H1 (cell line): ENCODE data around the gene SLC35E3. TPM values are rescaled to one million over a fixed set of nuclear protein-coding genes. Genes with fewer than 3 reads are reported as not detected.
"Not testable (repeated sequence)": the region's sequence is repeated elsewhere in the genome, so short reads cannot be mapped to it uniquely, and the experiment has no call there.

Source experiments
- CTCF ChIA-PET: fragments of 300-600 bp; sonication (Branson Sonifier 250); formaldehyde crosslinking; loops from one replicate; lab custom pipeline; 2021; ENCODE audit not compliant: partially characterized antibody; lab: Charles Lee
- POLR2A ChIA-PET: fragments of 300-600 bp; sonication (Branson Sonifier 250); formaldehyde crosslinking; loops from one replicate; lab custom pipeline; 2021; ENCODE audit warnings: inconsistent platforms; ENCODE audit not compliant: partially characterized antibody; lab: Charles Lee
- DNase-seq, 2 experiments: peaks; one replicate each; pipeline versions ENCODE4 v3.0.0 to v3.0.0-alpha.2; 2010 to 2022; ENCODE audit warnings: low spot score in 2 of 2, low read depth in 1 of 2, mixed read lengths in 1 of 2
- FAIRE-seq: peaks from 2 replicates; lab custom pipeline; 2011; peaks lifted over from hg19 to GRCh38; lab: Jason Lieb, UNC
- H2AFZ ChIP-seq: 2 replicates; pipeline ENCODE4 v1.8.1; 2012; ENCODE audit warnings: low read length, inconsistent platforms
- H2AK5ac ChIP-seq: 2 replicates; pipeline ENCODE4 v1.6.1; 2013; ENCODE audit warnings: low read depth, low read length
- H2BK120ac ChIP-seq: replicated peaks from 2 replicates; pipeline ENCODE3; 2013; ENCODE audit warnings: low read depth, low read length, inconsistent platforms
- H2BK12ac ChIP-seq: 2 replicates; pipeline ENCODE4 v1.6.1; 2013; ENCODE audit warnings: low read depth, low read length
- H2BK15ac ChIP-seq: 2 replicates; pipeline ENCODE4 v1.6.1; 2013; ENCODE audit warnings: low read length
- H2BK20ac ChIP-seq: 2 replicates; pipeline ENCODE4 v1.6.1; 2013; ENCODE audit warnings: low read length
- H2BK5ac ChIP-seq: 2 replicates; pipeline ENCODE4 v1.6.1; 2013; ENCODE audit warnings: low read depth, low read length
- H3K14ac ChIP-seq: 2 replicates; pipeline ENCODE4 v1.6.1; 2013; ENCODE audit warnings: inconsistent platforms; ENCODE audit not compliant: insufficient read length
- H3K18ac ChIP-seq: 2 replicates; pipeline ENCODE4 v1.6.1; 2013; ENCODE audit warnings: low read length; ENCODE audit errors: extremely low read depth
- H3K23ac ChIP-seq: 2 replicates; pipeline ENCODE4 v1.6.1; 2013; ENCODE audit warnings: inconsistent platforms; ENCODE audit not compliant: insufficient read length
- H3K23me2 ChIP-seq: 2 replicates; pipeline ENCODE4 v1.6.1; 2013; ENCODE audit warnings: low read depth, low read length
- H3K27ac ChIP-seq: 2 replicates; pipeline ENCODE4 v1.6.1; 2011; ENCODE audit warnings: low read depth, low read length, inconsistent platforms
- H3K27me3 ChIP-seq, 4 experiments: replicated peaks in 1 of 4; 1 replicate in 1 of 4; 2 replicates in 3 of 4; pipeline versions ENCODE4 v1.6.1 to v1.8.1; 2011 to 2013; ENCODE audit warnings: low read length in 3 of 4, mild to moderate bottlenecking in 3 of 4, inconsistent platforms in 2 of 4, mixed read lengths in 2 of 4, moderate library complexity in 1 of 4; ENCODE audit not compliant: control insufficient read depth in 3 of 4, insufficient read depth in 3 of 4; ENCODE audit errors: extremely low read depth in 1 of 4
- H3K36me3 ChIP-seq, 4 experiments: 2 replicates each; pipeline versions ENCODE4 v1.6.1 to v1.8.1; 2011 to 2013; ENCODE audit warnings: mild to moderate bottlenecking in 4 of 4, low read length in 3 of 4, moderate library complexity in 2 of 4, control low read depth in 1 of 4, inconsistent platforms in 1 of 4; ENCODE audit not compliant: insufficient read depth in 4 of 4, control insufficient read depth in 2 of 4
- H3K4ac ChIP-seq: replicated peaks from 2 replicates; pipeline ENCODE3; 2013; ENCODE audit warnings: low read length, low read depth, mixed read lengths, inconsistent platforms; ENCODE audit not compliant: insufficient read length
- H3K4me1 ChIP-seq, 4 experiments: replicated peaks in 1 of 4; 1 replicate in 1 of 4; 2 replicates in 3 of 4; pipeline versions ENCODE4 v1.6.1 to v1.8.1; 2011 to 2013; ENCODE audit warnings: low read length in 3 of 4, inconsistent platforms in 2 of 4, mixed read lengths in 1 of 4; ENCODE audit not compliant: insufficient read depth in 4 of 4, control insufficient read depth in 3 of 4
- H3K4me2 ChIP-seq, 2 experiments: 2 replicates each; pipeline versions ENCODE4 v1.6.1 to v1.8.1; 2011 to 2013; ENCODE audit warnings: low read depth in 2 of 2, low read length in 2 of 2, control low read depth in 1 of 2, inconsistent platforms in 1 of 2, mild to moderate bottlenecking in 1 of 2; ENCODE audit not compliant: insufficient read depth in 1 of 2
- H3K4me3 ChIP-seq, 4 experiments: fragments of 200-600, 300-600 bp in 1 of 4; sonication (generic), shearing (Covaris generic), sonication (Bioruptor Twin) in 1 of 4; 2 replicates each; pipeline versions ENCODE4 v1.5.1 to v1.8.1; 2011 to 2016; ENCODE audit warnings: low read length in 4 of 4, low read depth in 3 of 4, control low read depth in 2 of 4, inconsistent platforms in 2 of 4, mild to moderate bottlenecking in 2 of 4, mixed read lengths in 1 of 4, moderate library complexity in 1 of 4; ENCODE audit not compliant: insufficient read depth in 2 of 4; ENCODE audit errors: extremely low read depth in 1 of 4
- H3K56ac ChIP-seq: replicated peaks from 2 replicates; pipeline ENCODE3; 2013; ENCODE audit warnings: low read depth, mild to moderate bottlenecking, mixed read lengths, low read length, inconsistent platforms; ENCODE audit not compliant: insufficient read length
- H3K79me1 ChIP-seq: 2 replicates; pipeline ENCODE4 v1.6.1; 2013; ENCODE audit warnings: low read depth, low read length, control low read depth
- H3K79me2 ChIP-seq, 2 experiments: 2 replicates each; pipeline versions ENCODE4 v1.6.1 to v1.8.1; 2012 to 2013; ENCODE audit warnings: low read length in 2 of 2, mild to moderate bottlenecking in 2 of 2, inconsistent platforms in 1 of 2; ENCODE audit not compliant: insufficient read depth in 2 of 2, control insufficient read depth in 1 of 2
- H3K9ac ChIP-seq, 4 experiments: replicated peaks in 1 of 4; 1 replicate in 1 of 4; 2 replicates in 3 of 4; pipeline versions ENCODE4 v1.6.1 to v1.8.1; 2011 to 2013; ENCODE audit warnings: low read depth in 3 of 4, low read length in 3 of 4, control low read depth in 2 of 4, mild to moderate bottlenecking in 2 of 4, moderate library complexity in 2 of 4, inconsistent platforms in 1 of 4; ENCODE audit errors: extremely low read depth in 1 of 4
- H3K9me3 ChIP-seq, 2 experiments: 2 replicates each; pipeline versions ENCODE4 v1.6.1 to v1.8.1; 2012 to 2013; ENCODE audit warnings: mild to moderate bottlenecking in 2 of 2, moderate library complexity in 2 of 2, control low read depth in 1 of 2, inconsistent platforms in 1 of 2, low read depth in 1 of 2, low read length in 1 of 2, mixed read lengths in 1 of 2; ENCODE audit not compliant: insufficient read depth in 2 of 2
- H4K20me1 ChIP-seq, 2 experiments: replicated peaks in 1 of 2; 2 replicates each; pipeline versions ENCODE3 to v1.8.1; 2011 to 2013; ENCODE audit warnings: inconsistent platforms in 2 of 2, low read length in 2 of 2, mild to moderate bottlenecking in 1 of 2; ENCODE audit not compliant: insufficient read depth in 2 of 2, control insufficient read depth in 1 of 2
- H4K5ac ChIP-seq: 2 replicates; pipeline ENCODE4 v1.6.1; 2013; ENCODE audit warnings: low read length, low read depth, mixed read lengths, inconsistent platforms; ENCODE audit not compliant: insufficient read length
- H4K8ac ChIP-seq: 2 replicates; pipeline ENCODE4 v1.8.0; 2013; ENCODE audit warnings: mild to moderate bottlenecking, moderate library complexity, low read length, inconsistent platforms; ENCODE audit not compliant: insufficient read depth; ENCODE audit errors: extremely low read depth
- H4K91ac ChIP-seq: replicated peaks from 2 replicates; pipeline ENCODE3; 2013; ENCODE audit warnings: low read length, mixed read lengths, inconsistent platforms; ENCODE audit not compliant: insufficient read length
- WGBS, 2 experiments: shearing (Covaris generic) in 1 of 2; methylation state at CpG; one replicate each; pipeline versions ENCODE4 v1.1.6 to v1.1.7; 2013 to 2015; ENCODE audit warnings: low lambda C conversion rate in 2 of 2, mixed read lengths in 2 of 2, inconsistent platforms in 1 of 2, low coverage in 1 of 2, missing lambda C conversion rate in 1 of 2; ENCODE audit not compliant: insufficient replicate concordance in 2 of 2, insufficient coverage in 1 of 2, insufficient read length in 1 of 2; ENCODE audit errors: extremely low coverage in 1 of 2, missing lambda C conversion rate in 1 of 2; 5-methylcytosine and 5-hydroxymethylcytosine counted together
- polyA plus RNA-seq, 7 experiments: library from polyadenylated mRNA; depleted of rRNA in 3 of 7; stranded (reverse) in 5 of 7; unstranded in 2 of 7; fragments of >200 nt in 5 of 7; fragments of 200-250 nt in 2 of 7; gene quantifications; 1 replicate in 5 of 7; 2 replicates in 1 of 7; 4 replicates in 1 of 7; pipeline versions ENCODE4 v1.2.1 to v1.2.3, GENCODE V29; 2011 to 2013; ENCODE audit warnings: missing spikeins in 2 of 7, mixed read lengths in 2 of 7
- total RNA-seq: library from RNA; stranded (reverse); fragmentation: NEBNext Ultra II Directional; extraction: Animal tissue kit (Norgen Biotek cat#: 25700); gene quantifications from 2 replicates; pipeline ENCODE4 v1.2.1, GENCODE V29; 2021

Gene SLC35E3
- total and polyA plus RNA-seq, 2 of the 8 experiments (the other 6 are each of a cell fraction or from before 2014, with no cell fraction given): 10.0 to 10.9 TPM

GRCh38 chr12:68802911-68803651, 57.1 kb downstream of the SLC35E3 start:
- not testable (repeated sequence) for H3K23ac ChIP-seq, H3K56ac ChIP-seq, FAIRE-seq, H3K4me2 ChIP-seq, H3K4ac ChIP-seq, H2BK12ac ChIP-seq, H4K5ac ChIP-seq, H3K14ac ChIP-seq, H3K18ac ChIP-seq, H2AK5ac ChIP-seq, H4K8ac ChIP-seq, H3K23me2 ChIP-seq, H2BK15ac ChIP-seq, H3K4me3 ChIP-seq, H3K36me3 ChIP-seq, H3K9ac ChIP-seq, H3K79me2 ChIP-seq, H4K20me1 ChIP-seq, H2BK5ac ChIP-seq, H2BK120ac ChIP-seq, H3K27ac ChIP-seq, H2AFZ ChIP-seq, H3K79me1 ChIP-seq, DNase-seq, H3K27me3 ChIP-seq, H2BK20ac ChIP-seq, H3K9me3 ChIP-seq, H4K91ac ChIP-seq
- ChIA-PET CTCF (interaction anchor here (0.8 kb wide), 1 partner anchor 8 kb away, joined by 4 read pairs; no protein-coding TSS in a partner anchor), POLR2A (interaction anchor here (0.6 to 1.4 kb wide), 2 partner anchors 13 to 36 kb away, joined by 3 read pairs; no protein-coding TSS in a partner anchor)
- peaks cover 3 to 12% (median 6%) of the 10 kb centered on the region in 4 experiments; a peak in 5 of 7 replicates for H3K4me1 ChIP-seq
- WGBS, 2 experiments: 89% methylated on average over 17 of the region's 19 CpGs; no CpG with 5 or more reads in 1 of the 2 experiments
